Upper lobe of left lung (tissue), 6 donors: ENCODE results near the gene PHOX2A. TPM values are rescaled to one million over a fixed set of nuclear protein-coding genes. Genes with fewer than 3 reads are reported as not detected.
A peak's percentile ranks its signal among the peaks of the same experiment; 100 is the strongest.

ENCODE experiments used
- ATAC-seq, 2 donors: fragments of 200-7000 bp; cut with Tn5 transposase; one replicate each; pipeline ENCODE4 v1.9.1; 2022; ENCODE audit warnings: mild to moderate bottlenecking in 2 of 2, moderate library complexity in 2 of 2; ENCODE audit not compliant: low FRiP score in 2 of 2
- DNase-seq, 2 donors: peaks; one replicate each; pipeline ENCODE4 v3.0.0-alpha.2; 2019 to 2020
- H3K27ac ChIP-seq, 4 donors: fragments of 200-600 bp; sonication (generic); one replicate each; pipeline ENCODE4 v1.5.1; 2016 to 2019
- H3K27me3 ChIP-seq, 4 donors: fragments of 200-600 bp; sonication (generic); one replicate each; pipeline ENCODE4 v1.5.1; 2017 to 2019
- H3K36me3 ChIP-seq, 4 donors: fragments of 200-600 bp; sonication (generic); one replicate each; pipeline ENCODE4 v1.5.1; 2016 to 2019
- H3K4me1 ChIP-seq, 4 donors: fragments of 200-600 bp; sonication (generic); one replicate each; pipeline ENCODE4 v1.5.1; 2018 to 2019
- H3K4me3 ChIP-seq, 4 donors: fragments of 200-600 bp; sonication (generic); one replicate each; pipeline ENCODE4 v1.5.1; 2017 to 2019; ENCODE audit warnings: mild to moderate bottlenecking in 2 of 4, moderate library complexity in 1 of 4
- H3K9me3 ChIP-seq, 4 donors: fragments of 200-600 bp; sonication (generic); one replicate each; pipeline ENCODE4 v1.5.1; 2018 to 2019
- CTCF ChIP-seq, 6 experiments: fragments of 450-650 bp in 4 of 6; fragments of 200-600 bp in 2 of 6; sonication (generic) in 2 of 6; IDR thresholded peaks; one replicate each; pipeline ENCODE4 v1.5.1; 2016 to 2019; ENCODE audit warnings: antibody characterized with exemption in 6 of 6
- EP300 ChIP-seq, 4 donors: sonication (generic); formaldehyde crosslinking; IDR thresholded peaks; one replicate each; pipeline ENCODE4 v1.5.1; 2017; ENCODE audit warnings: antibody characterized with exemption in 4 of 4, control low read depth in 2 of 4
- POLR2A ChIP-seq, 4 donors: fragments of 450-650 bp; IDR thresholded peaks; one replicate each; pipeline ENCODE4 v1.5.1; 2016 to 2017; ENCODE audit warnings: antibody characterized with exemption in 4 of 4, mild to moderate bottlenecking in 2 of 4
- POLR2AphosphoS5 ChIP-seq, 2 donors: sonication (generic); formaldehyde crosslinking; IDR thresholded peaks; one replicate each; pipeline ENCODE4 v1.5.1; 2017; ENCODE audit warnings: antibody characterized with exemption in 2 of 2
- WGBS, 2 donors: methylation state at CpG; one replicate each; pipeline ENCODE4 v1.1.5; 2017 to 2018; 5-methylcytosine and 5-hydroxymethylcytosine counted together
- total RNA-seq, 6 donors: library from RNA; depleted of rRNA in 4 of 6; stranded (reverse); fragments of >200 nt in 4 of 6; gene quantifications; one replicate each; pipeline versions ENCODE4 v1.1.0 to v1.2.1, GENCODE V29; 2016 to 2021
- donor health status: DM: no; HTN: no; CAD: no; lungs with moderate emphysema.
- donor health status: DM: no; HTN: yes; CAD: no; lungs with severe emphysema.

The PHOX2A gene
- total RNA-seq, 6 donors from 2014 or later: not detected

- H3K36me3 ChIP-seq: no peaks in the 10 kb centered on the region
- no peak overlapping the region for H3K27ac ChIP-seq
- no peak for ATAC-seq
- H3K9me3 ChIP-seq: no peaks in the 10 kb centered on the region
- no peaks in the 10 kb centered on the region for H3K27me3 ChIP-seq
- TF ChIP-seq EP300 (IDR thresholded peaks at IDR 0.05): no peak
- TF ChIP-seq CTCF (IDR thresholded peaks at IDR 0.05): no peak
- no peak for TF ChIP-seq POLR2A (IDR thresholded peaks at IDR 0.05)
- TF ChIP-seq POLR2AphosphoS5 (IDR thresholded peaks at IDR 0.05): no peak
- no peak overlapping the region for H3K4me3 ChIP-seq
- no peak for DNase-seq
- peaks cover 13 to 28% (median 24%) of the 10 kb centered on the region in 4 donors for H3K4me1 ChIP-seq
- 85 to 92% methylated on average over 8 to 10 of the region's 10 CpGs for WGBS, 2 donors
Measured at GRCh38 chr11:72220696-72221363, 23.1 kb downstream of the PHOX2A start.

GRCh38 chr11:72218251-72218745 is 25.7 kb downstream of the PHOX2A start:
- DNase-seq (no peak), ATAC-seq (no peak)
- TF ChIP-seq POLR2AphosphoS5 (IDR thresholded peaks at IDR 0.05): no peak
- no peak for TF ChIP-seq CTCF (IDR thresholded peaks at IDR 0.05)
- no peak for TF ChIP-seq POLR2A (IDR thresholded peaks at IDR 0.05)
- no peak for TF ChIP-seq EP300 (IDR thresholded peaks at IDR 0.05)
- no peaks in the 10 kb centered on the region for H3K36me3 ChIP-seq
- no peaks in the 10 kb centered on the region for H3K27me3 ChIP-seq
- no peak overlapping the region for H3K4me3 ChIP-seq
- H3K4me1 ChIP-seq: peaks cover 8 to 18% (median 15%) of the 10 kb centered on the region in 4 donors
- peak overlapping the region in 2 of 4 donors; percentile 9 to 46 for H3K27ac ChIP-seq
- no peaks in the 10 kb centered on the region for H3K9me3 ChIP-seq
- 89 to 96% methylated on average over 4 to 5 of the region's 5 CpGs for WGBS, 2 donors

GRCh38 chr11:72217841-72218240 is 26.1 kb downstream of the PHOX2A start:
- WGBS, 2 donors: 30 to 35% methylated on average over 2 of the region's 2 CpGs
- no peak for TF ChIP-seq EP300 (IDR thresholded peaks at IDR 0.05)
- no peak for TF ChIP-seq POLR2A (IDR thresholded peaks at IDR 0.05)
- no peak for TF ChIP-seq POLR2AphosphoS5 (IDR thresholded peaks at IDR 0.05)
- no peak for TF ChIP-seq CTCF (IDR thresholded peaks at IDR 0.05)
- H3K9me3 ChIP-seq: no peaks in the 10 kb centered on the region
- no peaks in the 10 kb centered on the region for H3K36me3 ChIP-seq
- peak overlapping the region in 2 of 4 donors; percentile 9 to 46 for H3K27ac ChIP-seq
- ATAC-seq: peak in 1 of 2 donors; percentile 23
- H3K4me3 ChIP-seq: no peak overlapping the region
- no peaks in the 10 kb centered on the region for H3K27me3 ChIP-seq
- H3K4me1 ChIP-seq: peaks cover 8 to 17% (median 14%) of the 10 kb centered on the region in 4 donors
- DNase-seq: no peak

- no peaks in the 10 kb centered on the region for H3K36me3 ChIP-seq
- DNase-seq: no peak
- peaks cover 0 to 5% (median 2%) of the 10 kb centered on the region in 4 donors for H3K4me1 ChIP-seq
- TF ChIP-seq POLR2AphosphoS5 (IDR thresholded peaks at IDR 0.05): no peak
- no peak for TF ChIP-seq CTCF (IDR thresholded peaks at IDR 0.05)
- no peak for TF ChIP-seq EP300 (IDR thresholded peaks at IDR 0.05)
- TF ChIP-seq POLR2A (IDR thresholded peaks at IDR 0.05): no peak
- peak within 1 kb of the TSS in 1 of 4 donors; percentile 43 for H3K27ac ChIP-seq
- peak; percentile 60 for ATAC-seq
- 70 to 90% methylated on average over 5 to 6 of the region's 6 CpGs for WGBS, 2 donors
- H3K9me3 ChIP-seq: no peaks in the 10 kb centered on the region
- no peaks in the 10 kb centered on the region for H3K27me3 ChIP-seq
- no peak within 1 kb of the TSS for H3K4me3 ChIP-seq
Measured at GRCh38 chr11:72216638-72217037, 27.3 kb downstream of the PHOX2A start, which contains the start of gene FOLR2. FOLR2 (plus strand) TSS chr11:72216794; CDS start chr11:72218585, 1,791 bp downstream.
